SH-SY5Y (cell line): ENCODE measurements around the gene ATL3.

ENCODE experiments used
- GATA2 ChIP-seq: IDR thresholded peaks from 2 replicates; pipeline ENCODE4 v1.6.1; 2011; ENCODE audit warnings: mild to moderate bottlenecking, low read depth, low read length
- GATA3 ChIP-seq: IDR thresholded peaks from 2 replicates; pipeline ENCODE4 v1.6.1; 2011; ENCODE audit warnings: low read depth, mild to moderate bottlenecking, low read length, moderate library complexity

- TF ChIP-seq GATA3, result no peak
- no peak for TF ChIP-seq GATA2
Measured at GRCh38 chr11:63621071-63621470, 50.1 kb downstream of the ATL3 start.
